Gastrocnemius medialis (tissue), 4 donors: ENCODE data around the gene FGF14.

Experiments used
- POLR2A ChIP-seq, 2 donors: fragments of 450-650 bp; IDR thresholded peaks; one replicate each; pipeline ENCODE4 v1.6.1; 2017; ENCODE audit warnings: antibody characterized with exemption in 2 of 2, mild to moderate bottlenecking in 2 of 2, moderate library complexity in 2 of 2
- TF ChIP-seq, protein P1 (sequence below), 5 experiments: fragments of 450-650 bp in 3 of 5; fragments of 200-600 bp in 2 of 5; sonication (generic) in 2 of 5; IDR thresholded peaks in 4 of 5; conservative IDR thresholded peaks in 1 of 5; 1 replicate in 4 of 5; 2 replicates in 1 of 5; pipeline ENCODE4 v1.5.1; 2016 to 2019; ENCODE audit warnings: antibody characterized with exemption in 5 of 5, mild to moderate bottlenecking in 3 of 5, moderate library complexity in 3 of 5

DNA sequence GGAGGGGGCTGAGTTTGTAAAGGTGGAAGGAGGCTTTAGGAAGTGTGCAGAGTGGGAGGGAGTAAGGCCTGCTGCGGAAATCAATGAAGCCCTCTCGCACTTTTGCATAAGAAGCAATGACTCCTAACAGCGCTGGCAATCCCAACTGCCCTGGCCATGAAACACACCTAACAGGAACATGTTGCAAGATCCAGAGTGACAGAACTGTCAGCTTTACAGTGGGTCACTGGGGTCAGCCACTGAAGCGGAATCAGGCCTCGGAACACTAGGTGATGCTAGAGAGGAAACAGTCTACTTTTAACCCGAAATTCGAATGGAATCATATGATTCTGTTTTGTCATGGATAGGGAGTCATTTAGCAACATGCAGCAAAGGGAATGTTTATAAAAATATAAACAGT is 54.4 kb downstream of the FGF14 start:
- no peak for TF ChIP-seq POLR2A (IDR thresholded peaks at IDR 0.05)
- TF ChIP-seq, protein P1, sequence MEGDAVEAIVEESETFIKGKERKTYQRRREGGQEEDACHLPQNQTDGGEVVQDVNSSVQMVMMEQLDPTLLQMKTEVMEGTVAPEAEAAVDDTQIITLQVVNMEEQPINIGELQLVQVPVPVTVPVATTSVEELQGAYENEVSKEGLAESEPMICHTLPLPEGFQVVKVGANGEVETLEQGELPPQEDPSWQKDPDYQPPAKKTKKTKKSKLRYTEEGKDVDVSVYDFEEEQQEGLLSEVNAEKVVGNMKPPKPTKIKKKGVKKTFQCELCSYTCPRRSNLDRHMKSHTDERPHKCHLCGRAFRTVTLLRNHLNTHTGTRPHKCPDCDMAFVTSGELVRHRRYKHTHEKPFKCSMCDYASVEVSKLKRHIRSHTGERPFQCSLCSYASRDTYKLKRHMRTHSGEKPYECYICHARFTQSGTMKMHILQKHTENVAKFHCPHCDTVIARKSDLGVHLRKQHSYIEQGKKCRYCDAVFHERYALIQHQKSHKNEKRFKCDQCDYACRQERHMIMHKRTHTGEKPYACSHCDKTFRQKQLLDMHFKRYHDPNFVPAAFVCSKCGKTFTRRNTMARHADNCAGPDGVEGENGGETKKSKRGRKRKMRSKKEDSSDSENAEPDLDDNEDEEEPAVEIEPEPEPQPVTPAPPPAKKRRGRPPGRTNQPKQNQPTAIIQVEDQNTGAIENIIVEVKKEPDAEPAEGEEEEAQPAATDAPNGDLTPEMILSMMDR (IDR thresholded peaks at IDR 0.05 in 4 of 5, conservative IDR thresholded peaks at IDR 0.05 in 1 of 5) = no peak
